Hepatocyte (in vitro differentiated cells): ENCODE data around the gene WNT7B. TPM values are rescaled to one million over a fixed set of nuclear protein-coding genes. Genes with fewer than 3 reads are reported as not detected.

Source experiments
- DNase-seq: peaks from one replicate; pipeline ENCODE4 v3.0.0-alpha.2; 2016; ENCODE audit warnings: low spot score
- H2AFZ ChIP-seq: fragments of 200-600 bp; sonication (generic); 2 replicates; pipeline ENCODE4 v1.6.0; 2016; ENCODE audit warnings: antibody characterized with exemption, mild to moderate bottlenecking
- H3K27ac ChIP-seq: fragments of 200-600 bp; sonication (generic); 2 replicates; pipeline ENCODE4 v1.5.1; 2016; ENCODE audit warnings: mild to moderate bottlenecking
- H3K27me3 ChIP-seq: fragments of 200-600 bp; sonication (generic); 2 replicates; pipeline ENCODE4 v1.6.1; 2016
- H3K36me3 ChIP-seq: fragments of 200-600 bp; sonication (generic); replicated peaks from 2 replicates; pipeline ENCODE4 v1.5.1; 2016; ENCODE audit warnings: low read depth; ENCODE audit not compliant: insufficient read depth
- H3K4me1 ChIP-seq: fragments of 200-600 bp; sonication (generic); 2 replicates; pipeline ENCODE4 v1.5.1; 2016; ENCODE audit warnings: mild to moderate bottlenecking, moderate library complexity; ENCODE audit not compliant: insufficient read depth
- H3K4me2 ChIP-seq: fragments of 200-600 bp; sonication (generic); 2 replicates; pipeline ENCODE4 v1.6.0; 2016
- H3K4me3 ChIP-seq: fragments of 200-600 bp; sonication (generic); 2 replicates; pipeline ENCODE4 v1.5.1; 2016; ENCODE audit warnings: mild to moderate bottlenecking
- H3K79me2 ChIP-seq: fragments of 200-600 bp; sonication (generic); 2 replicates; pipeline ENCODE4 v1.6.0; 2017; ENCODE audit warnings: mild to moderate bottlenecking
- H3K9me2 ChIP-seq: fragments of 200-600 bp; sonication (generic); replicated peaks from 2 replicates; pipeline ENCODE4 v1.6.0; 2017; ENCODE audit warnings: mild to moderate bottlenecking; ENCODE audit not compliant: insufficient read depth
- H3K9me3 ChIP-seq: fragments of 200-600 bp; sonication (generic); 2 replicates; pipeline ENCODE4 v1.5.1; 2016; ENCODE audit warnings: low read depth, mild to moderate bottlenecking
- H4K20me1 ChIP-seq: fragments of 200-600 bp; sonication (generic); 2 replicates; pipeline ENCODE4 v1.6.0; 2016; ENCODE audit warnings: mild to moderate bottlenecking; ENCODE audit not compliant: insufficient read depth, poor library complexity, severe bottlenecking
- CTCF ChIP-seq: fragments of 200-600 bp; sonication (generic); IDR thresholded peaks from 2 replicates; pipeline ENCODE4 v1.5.1; 2016; ENCODE audit warnings: antibody characterized with exemption, mild to moderate bottlenecking; ENCODE audit not compliant: poor library complexity
- EZH2 ChIP-seq: fragments of 200-600 bp; sonication (generic); IDR thresholded peaks from 2 replicates; pipeline ENCODE4 v1.6.1; 2016; ENCODE audit warnings: antibody characterized with exemption, mild to moderate bottlenecking, borderline replicate concordance
- EZH2phosphoT487 ChIP-seq: fragments of 200-600 bp; sonication (generic); IDR thresholded peaks from one replicate; pipeline ENCODE4 v1.6.1; 2018; ENCODE audit warnings: antibody characterized with exemption, mild to moderate bottlenecking, low read depth, moderate library complexity; ENCODE audit not compliant: unreplicated experiment, severe bottlenecking
- WGBS: methylation state at CpG from one replicate; pipeline ENCODE4 v1.1.6; 2016; ENCODE audit warnings: low lambda C conversion rate; ENCODE audit errors: missing lambda C conversion rate; 5-methylcytosine and 5-hydroxymethylcytosine counted together
- polyA plus RNA-seq: library from polyadenylated mRNA; unstranded; fragments of >200 nt; fragmentation: Nextera tagmentation; extraction: Ambion mirVana; gene quantifications from 2 replicates; pipeline ENCODE4 v1.2.1, GENCODE V29; 2016
- total RNA-seq: library from RNA; depleted of rRNA; stranded (reverse); fragments of >200 nt; gene quantifications from 2 replicates; pipeline ENCODE4 v1.2.3, GENCODE V29; 2014

Gene WNT7B
- total and polyA plus RNA-seq, 2 experiments from 2014 or later: 1.9 to 2.4 TPM

DNA sequence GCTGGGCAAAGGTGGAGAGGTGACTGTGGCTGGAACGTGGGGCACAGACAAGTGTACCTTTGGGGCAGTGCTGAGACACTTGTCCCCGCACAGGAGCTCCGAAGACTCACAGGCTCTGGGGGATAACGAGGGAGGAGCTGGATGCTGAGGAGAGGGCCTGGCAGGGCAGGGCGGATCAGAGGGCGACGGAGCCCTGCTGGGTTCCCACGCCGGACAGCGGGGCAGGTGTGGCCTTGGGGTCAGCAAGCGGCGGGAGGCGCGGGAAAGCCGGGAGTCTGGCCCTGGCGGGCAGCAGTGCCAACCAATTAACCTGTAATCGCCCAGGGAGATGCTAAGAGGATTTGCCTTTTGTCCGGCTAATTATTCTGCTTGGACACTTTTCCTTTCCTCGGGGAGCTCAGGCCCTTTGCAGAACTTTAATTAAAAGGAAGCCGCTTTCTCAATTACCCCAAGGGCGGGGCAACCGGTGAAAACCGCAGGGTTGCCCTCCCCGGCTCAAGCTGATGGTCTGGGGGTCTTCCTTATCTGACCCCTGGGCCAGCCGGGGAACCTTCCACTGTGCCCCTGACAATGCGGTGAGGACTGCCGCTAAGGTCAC, 71.5 kb downstream of the WNT7B start:
- TF ChIP-seq EZH2 (no peak), EZH2phosphoT487 (no peak), CTCF (no peak)
- H4K20me1 ChIP-seq: no peaks in the 10 kb centered on the region
- no peak for DNase-seq
- 89% methylated on average over 26 of the region's 27 CpGs for WGBS
- H3K36me3 ChIP-seq: no peaks in the 10 kb centered on the region
- H3K79me2 ChIP-seq: no peaks in the 10 kb centered on the region
- H3K4me1 ChIP-seq: peaks cover 8% of the 10 kb centered on the region
- no peaks in the 10 kb centered on the region for H3K27me3 ChIP-seq
- no peaks in the 10 kb centered on the region for H3K9me2 ChIP-seq
- H2AFZ ChIP-seq: no peak overlapping the region
- H3K4me2 ChIP-seq: no peak overlapping the region
- no peak overlapping the region for H3K27ac ChIP-seq
- no peaks in the 10 kb centered on the region for H3K9me3 ChIP-seq
- H3K4me3 ChIP-seq: no peak overlapping the region

DNA sequence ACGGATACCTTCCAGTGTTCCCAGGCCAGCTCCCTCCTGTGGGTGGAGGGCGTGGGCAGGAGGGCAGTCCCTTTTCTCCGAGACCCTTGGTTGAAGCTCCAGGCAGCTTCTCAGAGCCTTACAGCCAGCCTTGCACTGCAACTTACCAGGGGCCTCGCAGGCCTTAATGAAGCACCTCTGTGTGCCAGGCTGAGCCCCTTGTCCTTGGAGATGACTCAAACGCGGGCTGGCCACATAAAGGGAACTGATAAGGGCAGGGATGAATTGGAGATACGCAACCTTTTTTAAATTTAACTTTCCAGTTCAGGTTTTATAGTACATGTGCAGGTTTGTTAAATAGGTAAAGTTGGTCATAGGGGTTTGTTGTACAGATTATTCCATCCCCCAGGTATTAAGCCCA, 72.7 kb downstream of the WNT7B start:
- Histone ChIP-seq H3K9me2 (no peaks in the 10 kb centered on the region), H2AFZ (no peak overlapping the region), H4K20me1 (no peaks in the 10 kb centered on the region), H3K79me2 (no peaks in the 10 kb centered on the region), H3K27ac (no peak overlapping the region), H3K4me1 (peaks cover 8% of the 10 kb centered on the region), H3K4me3 (no peak overlapping the region), H3K36me3 (no peaks in the 10 kb centered on the region), H3K9me3 (no peaks in the 10 kb centered on the region), H3K4me2 (peak overlapping the region; percentile 16), H3K27me3 (no peaks in the 10 kb centered on the region)
- DNase-seq: no peak
- TF ChIP-seq EZH2: no peak
- TF ChIP-seq EZH2phosphoT487: no peak
- TF ChIP-seq CTCF: no peak
- 79% methylated on average over 7 of the region's 7 CpGs for WGBS

DNA sequence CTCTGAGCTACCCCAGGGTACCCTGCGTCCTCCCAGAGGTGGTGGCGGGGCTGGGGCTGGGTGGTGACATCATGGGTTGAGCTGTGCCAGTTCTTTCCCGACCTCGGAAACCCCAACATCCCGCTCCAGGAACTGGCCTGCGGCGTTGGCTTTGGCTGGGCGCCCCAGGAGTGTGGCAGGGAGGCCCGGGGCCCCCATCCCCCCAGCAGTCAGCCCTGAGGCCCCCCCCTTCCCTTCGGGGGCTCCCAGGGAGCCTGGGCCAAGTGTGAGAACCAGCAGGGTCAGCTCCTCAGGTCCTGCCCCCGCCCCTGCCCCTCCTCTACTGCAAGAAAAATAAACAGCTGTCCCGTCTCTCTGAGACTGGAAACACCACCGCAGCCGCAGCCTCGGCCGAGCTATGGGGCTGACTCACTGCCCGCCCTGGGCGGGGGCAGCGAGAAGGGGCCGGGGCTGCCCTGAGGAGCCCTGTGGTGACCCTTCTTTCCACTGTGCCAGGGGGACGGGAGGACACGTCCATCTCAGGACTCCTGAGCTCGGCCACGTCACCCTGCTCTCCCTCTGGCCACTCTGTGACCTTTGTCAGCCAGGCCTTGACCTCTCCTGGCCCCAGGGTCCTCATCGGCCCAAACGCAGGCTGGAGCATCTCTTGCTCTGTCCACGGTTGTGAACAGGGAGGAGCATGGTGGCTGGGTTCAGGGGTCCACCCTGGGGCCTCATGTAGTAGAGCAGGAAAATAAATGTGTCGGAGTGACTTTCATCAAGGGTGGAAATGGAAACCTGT, 73.4 kb downstream of the WNT7B start:
- no peaks in the 10 kb centered on the region for H3K9me2 ChIP-seq
- peaks cover 8% of the 10 kb centered on the region for H3K4me1 ChIP-seq
- H3K4me3 ChIP-seq: no peak overlapping the region
- no peak overlapping the region for H2AFZ ChIP-seq
- H4K20me1 ChIP-seq: no peaks in the 10 kb centered on the region
- DNase-seq: peak; percentile 55
- no peaks in the 10 kb centered on the region for H3K36me3 ChIP-seq
- no peaks in the 10 kb centered on the region for H3K27me3 ChIP-seq
- no peaks in the 10 kb centered on the region for H3K9me3 ChIP-seq
- no peak for TF ChIP-seq CTCF
- TF ChIP-seq EZH2: no peak
- TF ChIP-seq EZH2phosphoT487: no peak
- WGBS: 40% methylated on average over 21 of the region's 28 CpGs
- H3K79me2 ChIP-seq: no peaks in the 10 kb centered on the region
- peak overlapping the region; percentile 16 for H3K4me2 ChIP-seq
- no peak overlapping the region for H3K27ac ChIP-seq
